NB4 (cell line): ENCODE measurements around the gene AP2B1.
A peak's percentile ranks its signal among the peaks of the same experiment; 100 is the strongest.

Source experiments
- DNase-seq: peaks from one replicate; pipeline ENCODE4 v3.0.0; 2010; ENCODE audit warnings: low read depth
- H3K4me3 ChIP-seq: one replicate; pipeline ENCODE4 v1.5.1; 2011; ENCODE audit warnings: mild to moderate bottlenecking, low read depth, low read length, moderate library complexity
- CTCF ChIP-seq: IDR thresholded peaks from one replicate; pipeline ENCODE4 v1.5.1; 2012; ENCODE audit warnings: low read depth, low read length
- MAX ChIP-seq: IDR thresholded peaks from 2 replicates; pipeline ENCODE4 v1.6.1; 2011; ENCODE audit warnings: low read depth, low read length
- MYC ChIP-seq: IDR thresholded peaks from 2 replicates; pipeline ENCODE4 v1.6.1; 2011; ENCODE audit warnings: low read depth, low read length
- POLR2A ChIP-seq: IDR thresholded peaks from 2 replicates; pipeline ENCODE4 v1.6.1; 2011; ENCODE audit warnings: mild to moderate bottlenecking; ENCODE audit not compliant: insufficient read length; ENCODE audit errors: extremely low read depth

The AP2B1 gene

GRCh38 chr17:35731239-35731916, 144.3 kb downstream of the AP2B1 start, which contains the start of gene RASL10B:
Gene RASL10B, plus strand, starts transcription at chr17:35731639. Its CDS starts 3,546 bp downstream, at chr17:35735185.
- no peak for TF ChIP-seq MAX
- H3K4me3 ChIP-seq = no peak within 1 kb of the TSS
- DNase-seq = peak; percentile 42

- DNase-seq = no peak
- no peak overlapping the region for H3K4me3 ChIP-seq
These were observed 145.0 kb downstream of the AP2B1 start for GRCh38 chr17:35731917-35732805.

GRCh38 chr17:35732806-35733136, 145.6 kb downstream of the AP2B1 start:
- H3K4me3 ChIP-seq = no peak overlapping the region
- no peak for DNase-seq
- TF ChIP-seq CTCF = no peak
- no peak for TF ChIP-seq MAX
- TF ChIP-seq POLR2A = no peak
- TF ChIP-seq MYC = no peak

More at GRCh38 chr17:35731917-35732805, 145.0 kb downstream of the AP2B1 start:
- TF ChIP-seq POLR2A (no peak), MAX (no peak), CTCF (no peak), MYC (no peak)

- no peak for DNase-seq
- no peak overlapping the region for H3K4me3 ChIP-seq
- no peak for TF ChIP-seq POLR2A
- no peak for TF ChIP-seq CTCF
- no peak for TF ChIP-seq MAX
- no peak for TF ChIP-seq MYC
These were observed 146.2 kb downstream of the AP2B1 start for GRCh38 chr17:35733366-35733765.

GRCh38 chr17:35734396-35734795, 147.3 kb downstream of the AP2B1 start:
- no peak for DNase-seq
- no peak overlapping the region for H3K4me3 ChIP-seq
- no peak for TF ChIP-seq MYC
- TF ChIP-seq CTCF = no peak
- no peak for TF ChIP-seq POLR2A
- no peak for TF ChIP-seq MAX
